Hepatocyte (in vitro differentiated cells): Measurements from ENCODE around the gene CCDC102A. TPM values are rescaled to one million over a fixed set of nuclear protein-coding genes. Genes with fewer than 3 reads are reported as not detected.

Source experiments
- DNase-seq: peaks from one replicate; pipeline ENCODE4 v3.0.0-alpha.2; 2016; ENCODE audit warnings: low spot score
- H2AFZ ChIP-seq: fragments of 200-600 bp; sonication (generic); 2 replicates; pipeline ENCODE4 v1.6.0; 2016; ENCODE audit warnings: antibody characterized with exemption, mild to moderate bottlenecking
- H3K27ac ChIP-seq: fragments of 200-600 bp; sonication (generic); 2 replicates; pipeline ENCODE4 v1.5.1; 2016; ENCODE audit warnings: mild to moderate bottlenecking
- H3K27me3 ChIP-seq: fragments of 200-600 bp; sonication (generic); 2 replicates; pipeline ENCODE4 v1.6.1; 2016
- H3K36me3 ChIP-seq: fragments of 200-600 bp; sonication (generic); replicated peaks from 2 replicates; pipeline ENCODE4 v1.5.1; 2016; ENCODE audit warnings: low read depth; ENCODE audit not compliant: insufficient read depth
- H3K4me1 ChIP-seq: fragments of 200-600 bp; sonication (generic); 2 replicates; pipeline ENCODE4 v1.5.1; 2016; ENCODE audit warnings: mild to moderate bottlenecking, moderate library complexity; ENCODE audit not compliant: insufficient read depth
- H3K4me2 ChIP-seq: fragments of 200-600 bp; sonication (generic); 2 replicates; pipeline ENCODE4 v1.6.0; 2016
- H3K4me3 ChIP-seq: fragments of 200-600 bp; sonication (generic); 2 replicates; pipeline ENCODE4 v1.5.1; 2016; ENCODE audit warnings: mild to moderate bottlenecking
- H3K79me2 ChIP-seq: fragments of 200-600 bp; sonication (generic); 2 replicates; pipeline ENCODE4 v1.6.0; 2017; ENCODE audit warnings: mild to moderate bottlenecking
- H3K9me2 ChIP-seq: fragments of 200-600 bp; sonication (generic); replicated peaks from 2 replicates; pipeline ENCODE4 v1.6.0; 2017; ENCODE audit warnings: mild to moderate bottlenecking; ENCODE audit not compliant: insufficient read depth
- H3K9me3 ChIP-seq: fragments of 200-600 bp; sonication (generic); 2 replicates; pipeline ENCODE4 v1.5.1; 2016; ENCODE audit warnings: low read depth, mild to moderate bottlenecking
- H4K20me1 ChIP-seq: fragments of 200-600 bp; sonication (generic); 2 replicates; pipeline ENCODE4 v1.6.0; 2016; ENCODE audit warnings: mild to moderate bottlenecking; ENCODE audit not compliant: insufficient read depth, poor library complexity, severe bottlenecking
- EZH2 ChIP-seq: fragments of 200-600 bp; sonication (generic); IDR thresholded peaks from 2 replicates; pipeline ENCODE4 v1.6.1; 2016; ENCODE audit warnings: antibody characterized with exemption, mild to moderate bottlenecking, borderline replicate concordance
- EZH2phosphoT487 ChIP-seq: fragments of 200-600 bp; sonication (generic); IDR thresholded peaks from one replicate; pipeline ENCODE4 v1.6.1; 2018; ENCODE audit warnings: antibody characterized with exemption, mild to moderate bottlenecking, low read depth, moderate library complexity; ENCODE audit not compliant: unreplicated experiment, severe bottlenecking
- WGBS: methylation state at CpG from one replicate; pipeline ENCODE4 v1.1.6; 2016; ENCODE audit warnings: low lambda C conversion rate; ENCODE audit errors: missing lambda C conversion rate; 5-methylcytosine and 5-hydroxymethylcytosine counted together
- polyA plus RNA-seq: library from polyadenylated mRNA; unstranded; fragments of >200 nt; fragmentation: Nextera tagmentation; extraction: Ambion mirVana; gene quantifications from 2 replicates; pipeline ENCODE4 v1.2.1, GENCODE V29; 2016
- total RNA-seq: library from RNA; depleted of rRNA; stranded (reverse); fragments of >200 nt; gene quantifications from 2 replicates; pipeline ENCODE4 v1.2.3, GENCODE V29; 2014
- TF ChIP-seq, protein P1 (sequence below): fragments of 200-600 bp; sonication (generic); IDR thresholded peaks from 2 replicates; pipeline ENCODE4 v1.5.1; 2016; ENCODE audit warnings: antibody characterized with exemption, mild to moderate bottlenecking; ENCODE audit not compliant: poor library complexity

Gene CCDC102A
- total and polyA plus RNA-seq, 2 experiments from 2014 or later, result 11.4 to 17.2 TPM

- no peaks in the 10 kb centered on the region for H3K27me3 ChIP-seq
- peak; percentile 78 for DNase-seq
- peak overlapping the region; percentile 22 for H3K27ac ChIP-seq
- H3K9me2 ChIP-seq, result no peaks in the 10 kb centered on the region
- peaks cover 26% of the 10 kb centered on the region for H4K20me1 ChIP-seq
- H3K4me2 ChIP-seq, result peak overlapping the region; percentile 84
- H3K4me3 ChIP-seq, result no peak overlapping the region
- no peaks in the 10 kb centered on the region for H3K9me3 ChIP-seq
- H3K4me1 ChIP-seq, result peaks cover 62% of the 10 kb centered on the region
- TF ChIP-seq, protein P1, sequence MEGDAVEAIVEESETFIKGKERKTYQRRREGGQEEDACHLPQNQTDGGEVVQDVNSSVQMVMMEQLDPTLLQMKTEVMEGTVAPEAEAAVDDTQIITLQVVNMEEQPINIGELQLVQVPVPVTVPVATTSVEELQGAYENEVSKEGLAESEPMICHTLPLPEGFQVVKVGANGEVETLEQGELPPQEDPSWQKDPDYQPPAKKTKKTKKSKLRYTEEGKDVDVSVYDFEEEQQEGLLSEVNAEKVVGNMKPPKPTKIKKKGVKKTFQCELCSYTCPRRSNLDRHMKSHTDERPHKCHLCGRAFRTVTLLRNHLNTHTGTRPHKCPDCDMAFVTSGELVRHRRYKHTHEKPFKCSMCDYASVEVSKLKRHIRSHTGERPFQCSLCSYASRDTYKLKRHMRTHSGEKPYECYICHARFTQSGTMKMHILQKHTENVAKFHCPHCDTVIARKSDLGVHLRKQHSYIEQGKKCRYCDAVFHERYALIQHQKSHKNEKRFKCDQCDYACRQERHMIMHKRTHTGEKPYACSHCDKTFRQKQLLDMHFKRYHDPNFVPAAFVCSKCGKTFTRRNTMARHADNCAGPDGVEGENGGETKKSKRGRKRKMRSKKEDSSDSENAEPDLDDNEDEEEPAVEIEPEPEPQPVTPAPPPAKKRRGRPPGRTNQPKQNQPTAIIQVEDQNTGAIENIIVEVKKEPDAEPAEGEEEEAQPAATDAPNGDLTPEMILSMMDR, result peak; percentile 60
- no peak for TF ChIP-seq EZH2
- no peak for TF ChIP-seq EZH2phosphoT487
- H2AFZ ChIP-seq, result no peak overlapping the region
- 26% methylated on average over 12 of the region's 12 CpGs for WGBS
- no peaks in the 10 kb centered on the region for H3K36me3 ChIP-seq
- peaks cover 40% of the 10 kb centered on the region for H3K79me2 ChIP-seq
Measured at GRCh38 chr16:57475711-57476339, 60.5 kb downstream of the CCDC102A start.

DNA sequence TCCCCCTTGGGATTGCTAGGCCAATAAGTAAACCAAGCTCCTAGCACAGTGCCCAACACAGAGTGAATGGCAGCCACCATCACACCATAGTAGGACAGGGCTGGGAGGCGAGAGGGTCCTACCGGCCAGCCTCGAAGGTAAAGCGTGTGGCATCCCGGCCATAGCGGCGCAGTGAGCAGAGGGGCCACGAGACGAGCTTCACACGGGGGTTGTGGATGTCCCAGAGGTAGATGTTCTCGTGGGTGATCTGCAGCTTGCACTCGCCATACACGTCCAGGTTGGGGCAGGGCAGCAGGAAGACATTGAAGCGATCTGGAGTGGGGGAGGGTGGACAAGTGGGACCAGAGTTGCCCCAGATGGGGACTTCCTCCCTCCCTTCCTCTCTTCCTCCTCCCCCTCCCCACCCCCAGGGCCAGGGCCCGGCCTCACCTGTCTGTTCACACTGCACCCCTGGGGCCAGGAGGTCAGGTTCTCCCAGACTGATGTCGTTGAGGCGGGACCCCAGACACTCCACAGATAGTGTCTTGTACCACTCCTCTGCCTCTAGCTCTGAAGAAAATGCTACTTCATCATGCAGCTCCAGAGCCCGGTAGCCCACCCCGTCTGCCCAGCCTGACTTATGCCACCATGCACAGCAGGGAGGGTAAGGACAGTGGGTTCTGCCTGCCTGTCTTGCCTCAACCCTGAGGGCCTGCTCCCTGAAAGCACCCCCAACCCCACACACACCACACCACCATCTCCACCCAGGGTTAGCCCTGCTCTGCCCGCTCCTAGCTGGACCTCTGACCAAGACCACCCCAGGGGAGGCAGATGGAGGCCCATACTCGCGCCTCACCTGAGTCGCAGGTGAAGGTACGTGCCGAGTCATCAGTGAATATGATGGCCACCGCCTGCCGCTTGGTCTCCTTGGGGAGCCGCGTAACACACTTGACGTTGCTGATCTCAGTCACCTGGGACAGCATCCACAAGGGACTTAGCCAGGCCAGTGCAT lies 61.4 kb downstream of the CCDC102A start:
- Histone ChIP-seq H3K79me2 (peaks cover 38% of the 10 kb centered on the region), H3K9me3 (no peaks in the 10 kb centered on the region), H3K27me3 (no peaks in the 10 kb centered on the region), H3K4me3 (no peak overlapping the region), H3K9me2 (no peaks in the 10 kb centered on the region), H3K4me1 (peaks cover 64% of the 10 kb centered on the region), H3K4me2 (no peak overlapping the region), H3K27ac (peak overlapping the region; percentile 27), H4K20me1 (peaks cover 26% of the 10 kb centered on the region), H3K36me3 (no peaks in the 10 kb centered on the region), H2AFZ (no peak overlapping the region)
- DNase-seq, result no peak
- 91% methylated on average over 29 of the region's 30 CpGs for WGBS
- TF ChIP-seq, protein P1, result no peak
- TF ChIP-seq EZH2 (no peak), EZH2phosphoT487 (no peak)

DNA sequence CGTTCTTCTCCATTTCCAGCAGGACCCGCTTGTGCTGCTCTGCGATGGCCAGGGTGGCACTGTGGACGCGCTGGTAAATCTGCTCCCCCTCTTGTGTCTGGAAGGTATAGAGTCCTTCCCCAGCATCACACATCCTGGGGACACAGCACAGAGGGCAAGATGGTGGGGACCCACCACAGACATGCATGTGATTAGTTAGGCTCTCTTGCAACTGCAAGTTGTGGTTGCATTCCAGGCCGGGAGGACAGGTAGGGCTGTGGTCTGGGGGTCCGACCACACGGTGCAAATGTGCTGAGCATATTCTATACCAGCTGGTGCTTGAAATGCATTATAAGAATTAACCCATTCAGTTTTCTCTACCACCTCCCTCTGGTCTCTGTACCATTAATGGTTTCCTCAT lies 62.5 kb downstream of the CCDC102A start:
- Histone ChIP-seq H3K4me1 (peaks cover 57% of the 10 kb centered on the region), H3K9me3 (no peaks in the 10 kb centered on the region), H3K9me2 (no peaks in the 10 kb centered on the region), H3K27ac (peak overlapping the region; percentile 91), H3K4me2 (no peak overlapping the region), H3K27me3 (no peaks in the 10 kb centered on the region), H2AFZ (no peak overlapping the region), H4K20me1 (peaks cover 26% of the 10 kb centered on the region), H3K4me3 (no peak overlapping the region), H3K36me3 (no peaks in the 10 kb centered on the region), H3K79me2 (peaks cover 30% of the 10 kb centered on the region)
- DNase-seq, result no peak
- 83% methylated on average over 7 of the region's 8 CpGs for WGBS
- TF ChIP-seq EZH2phosphoT487 (no peak), EZH2 (no peak)
- TF ChIP-seq, protein P1, result no peak
